ENCODE results near the gene BABAM2. TPM values are rescaled to one million over a fixed set of nuclear protein-coding genes. Genes with fewer than 3 reads are reported as not detected.
A peak's percentile ranks its signal among the peaks of the same experiment; 100 is the strongest.

BABAM2 gene
- total and polyA plus RNA-seq, 11 donors, result 22.2 to 75.1 (median 62.5) TPM

GRCh38 chr2:27844821-27845255, 45.7 kb upstream of the BABAM2 start:
- Histone ChIP-seq H3K27ac (peak overlapping the region in 3 of 12 donors; percentile 8 to 32 (median 16)), H3K36me3 (no peaks in the 10 kb centered on the region), H3K4me1 (peaks cover 0 to 14% (median 0%) of the 10 kb centered on the region in 12 donors), H3K4me3 (no peak overlapping the region), H3K27me3 (no peaks in the 10 kb centered on the region), H3K9me3 (no peaks in the 10 kb centered on the region)
- TF ChIP-seq CTCF (IDR thresholded peaks at IDR 0.05), result no peak
- TF ChIP-seq POLR2A (IDR thresholded peaks at IDR 0.05), result no peak
- 40 to 54% (median 44%) methylated on average over 4 of the region's 4 CpGs for WGBS, 4 donors
- ATAC-seq, result peak in 2 of 4 donors; percentile 22 to 42
- intact Hi-C loops (cut with DNase I), result no loop called here
- DNase-seq, result no peak

GRCh38 chr2:27847333-27847732, 43.2 kb upstream of the BABAM2 start:
- peaks cover 0 to 14% (median 0%) of the 10 kb centered on the region in 12 donors for H3K4me1 ChIP-seq
- H3K9me3 ChIP-seq, result no peaks in the 10 kb centered on the region
- no peak for ATAC-seq
- TF ChIP-seq POLR2A (IDR thresholded peaks at IDR 0.05) (no peak), CTCF (IDR thresholded peaks at IDR 0.05) (no peak)
- H3K27ac ChIP-seq, result no peak overlapping the region
- H3K4me3 ChIP-seq, result no peak overlapping the region
- intact Hi-C loops (cut with DNase I), result no loop called here
- no peaks in the 10 kb centered on the region for H3K27me3 ChIP-seq
- no peak for DNase-seq
- H3K36me3 ChIP-seq, result no peaks in the 10 kb centered on the region
- WGBS, 4 donors, result 89 to 96% (median 93%) methylated on average over 2 of the region's 2 CpGs

- Histone ChIP-seq H3K9me3 (no peaks in the 10 kb centered on the region), H3K4me3 (no peak overlapping the region), H3K4me1 (peaks cover 0 to 10% (median 0%) of the 10 kb centered on the region in 12 donors), H3K36me3 (no peaks in the 10 kb centered on the region), H3K27ac (no peak overlapping the region), H3K27me3 (no peaks in the 10 kb centered on the region)
- no peak for TF ChIP-seq POLR2A (IDR thresholded peaks at IDR 0.05)
- TF ChIP-seq CTCF (IDR thresholded peaks at IDR 0.05), result no peak
- WGBS, 4 donors, result 84 to 90% (median 87%) methylated on average over 3 of the region's 3 CpGs
- ATAC-seq (no peak), DNase-seq (no peak)
- intact Hi-C loops (cut with DNase I), result no loop called here
These were observed 40.8 kb upstream of the BABAM2 start for GRCh38 chr2:27849558-27850205.

GRCh38 chr2:27852691-27853090, 37.8 kb upstream of the BABAM2 start:
- no peak overlapping the region for H3K27ac ChIP-seq
- no peak overlapping the region for H3K4me3 ChIP-seq
- 93 to 100% (median 97%) methylated on average over 1 of the region's 1 CpG for WGBS, 4 donors
- TF ChIP-seq POLR2A (IDR thresholded peaks at IDR 0.05) (no peak), CTCF (IDR thresholded peaks at IDR 0.05) (no peak)
- peaks cover 0 to 5% (median 0%) of the 10 kb centered on the region in 12 donors for H3K9me3 ChIP-seq
- H3K27me3 ChIP-seq, result no peaks in the 10 kb centered on the region
- H3K4me1 ChIP-seq, result peaks cover 0 to 4% (median 0%) of the 10 kb centered on the region in 12 donors
- no peaks in the 10 kb centered on the region for H3K36me3 ChIP-seq
- intact Hi-C loops (cut with DNase I), result no loop called here
- ATAC-seq, result no peak
- no peak for DNase-seq

All from heart left ventricle (tissue), 16 donors.